EL (cell line): ENCODE measurements around the gene PLOD3.
"Not testable (repeated sequence)": the region's sequence is repeated elsewhere in the genome, so short reads cannot be mapped to it uniquely, and the experiment has no call there.

Source experiments
- DNase-seq: peaks from one replicate; pipeline ENCODE4 v3.0.0-alpha.2; 2016

The PLOD3 gene

DNA sequence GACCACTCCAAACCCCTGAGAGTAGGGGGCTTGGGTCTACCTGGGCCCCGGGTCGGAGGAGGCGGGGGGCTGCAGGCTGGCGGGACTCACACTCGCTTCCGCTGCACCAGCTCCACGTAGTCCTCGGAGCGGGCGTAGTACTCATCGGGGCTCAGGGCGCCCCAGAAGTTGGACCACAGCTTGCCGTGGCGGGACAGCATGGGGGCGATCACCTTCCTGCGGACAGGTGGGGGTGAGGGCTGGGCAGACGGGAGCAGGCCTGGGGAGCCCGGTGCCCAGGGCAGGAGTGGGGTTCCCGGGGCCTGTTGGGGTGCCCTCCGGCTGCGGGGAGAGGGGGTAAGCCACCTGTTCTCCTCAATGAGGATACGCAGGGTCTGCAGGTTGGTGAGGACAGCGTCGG, 5.9 kb downstream of the PLOD3 start:
- DNase-seq: no peak

GRCh38 chr7:101210143-101210542, 7.2 kb downstream of the PLOD3 start:
- no peak for DNase-seq

DNA sequence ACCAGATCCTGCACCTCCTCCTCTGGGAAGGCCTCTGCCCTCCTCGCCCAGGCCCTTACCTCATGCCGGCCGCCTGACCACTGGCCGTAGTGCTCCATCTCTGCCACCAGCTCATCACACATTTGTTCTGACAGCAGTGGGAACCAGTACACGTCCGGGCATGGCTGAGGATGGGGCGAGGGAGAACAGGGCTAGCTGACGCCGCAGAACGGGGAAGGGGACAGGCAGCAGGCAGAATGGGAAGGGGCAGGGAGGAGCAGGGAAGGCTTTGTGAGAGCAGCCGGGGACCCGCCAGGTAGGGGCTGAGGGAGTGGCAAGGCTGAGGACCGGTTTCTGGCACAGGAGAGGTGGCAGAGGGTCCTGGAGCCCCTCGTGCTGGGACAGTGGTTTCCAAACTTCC, 8.6 kb downstream of the PLOD3 start:
- no peak for DNase-seq

DNA sequence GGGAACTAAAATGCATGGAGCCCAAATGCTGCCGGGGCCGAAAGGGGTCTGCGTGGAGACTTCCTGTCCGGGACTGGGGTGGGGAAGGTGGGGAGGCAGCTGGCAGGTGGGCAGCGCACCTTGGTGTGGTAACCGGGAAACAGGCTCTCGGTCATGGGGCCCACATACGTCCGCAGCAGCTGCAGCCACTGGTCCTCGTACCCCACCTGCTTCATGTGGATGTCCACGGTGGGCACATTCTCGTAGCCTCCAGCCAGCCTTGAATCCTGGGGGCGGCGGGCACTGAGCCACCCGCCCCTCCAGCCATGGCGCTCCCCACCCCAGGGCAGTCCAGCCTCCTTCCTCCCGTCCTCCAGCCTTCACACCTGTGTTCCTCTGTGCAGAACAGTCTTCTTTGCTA, 9.9 kb downstream of the PLOD3 start:
- no peak for DNase-seq

GRCh38 chr7:101206665-101207042, 10.7 kb downstream of the PLOD3 start:
- no peak for DNase-seq

GRCh38 chr7:101205901-101206664, 11.3 kb downstream of the PLOD3 start:
- DNase-seq: no peak

GRCh38 chr7:101203740-101204738, 13.3 kb downstream of the PLOD3 start:
- not testable (repeated sequence) for DNase-seq

DNA sequence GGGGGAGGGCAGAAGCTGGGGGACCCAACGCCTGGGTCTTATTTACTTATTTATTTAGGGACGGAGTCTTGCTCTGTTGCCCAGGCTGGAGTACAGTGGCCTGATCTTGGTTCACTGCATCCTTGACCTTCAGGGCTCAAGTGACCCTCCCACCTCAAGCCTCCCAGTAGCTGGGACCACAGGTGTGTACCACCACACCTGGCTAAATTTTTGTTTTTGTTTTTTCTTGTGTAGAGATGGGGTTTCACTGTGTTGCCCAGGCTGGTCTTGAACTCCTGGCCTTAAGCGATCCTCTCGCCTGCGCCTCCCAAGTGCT, 14.8 kb downstream of the PLOD3 start:
- no peak for DNase-seq

DNA sequence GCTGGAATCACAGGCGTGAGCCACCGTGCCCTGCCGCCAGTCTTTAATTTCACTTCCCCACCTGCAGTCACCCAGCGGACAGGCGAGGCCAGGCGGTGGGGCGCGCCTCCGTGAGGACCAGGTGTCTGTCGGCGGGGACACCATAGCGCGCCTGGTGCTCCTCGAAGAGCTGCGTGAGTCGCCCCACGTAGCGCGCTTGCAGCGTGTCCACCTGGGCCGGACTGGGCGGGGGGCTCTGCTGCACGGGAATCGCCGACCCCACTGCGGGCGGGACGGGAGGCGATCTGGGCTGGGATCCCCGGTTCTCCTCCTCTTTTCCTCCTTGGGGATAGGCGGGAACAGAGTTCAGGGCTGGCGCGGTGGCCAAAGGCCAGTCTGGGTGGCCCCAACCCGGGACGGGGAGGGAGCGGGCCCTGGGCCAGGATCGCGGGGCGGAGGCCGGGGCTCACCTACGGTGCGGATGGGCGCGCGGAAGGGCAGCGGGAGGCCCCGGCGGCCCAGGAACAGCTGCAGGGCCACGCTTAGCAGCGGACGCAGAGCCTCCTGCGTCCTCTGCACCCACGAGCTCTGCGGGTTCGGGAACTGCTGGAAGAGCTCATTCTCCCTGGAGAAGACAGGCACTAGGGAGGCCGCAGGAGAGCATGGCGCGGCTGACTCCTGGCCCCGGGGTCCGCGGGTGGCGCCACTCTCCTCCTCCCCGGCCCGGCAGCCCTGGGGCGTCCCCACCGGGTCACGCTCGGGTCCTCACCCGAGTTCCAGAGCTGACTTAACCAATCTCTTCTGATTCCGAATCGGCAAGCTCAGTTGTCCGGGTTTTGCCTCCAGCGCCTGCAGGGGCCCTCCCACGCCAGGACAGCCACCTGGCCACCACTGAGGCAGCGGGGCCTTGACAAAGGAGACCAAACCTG, 15.4 kb downstream of the PLOD3 start:
- DNase-seq: no peak

GRCh38 chr7:101200862-101201599, 16.4 kb downstream of the PLOD3 start, which contains the start of gene MOGAT3:
TSS of gene MOGAT3 (minus strand) at chr7:101201036. CDS start at chr7:101200854, 182 bp downstream.
- no peak for DNase-seq

GRCh38 chr7:101200504-101200861, 16.9 kb downstream of the PLOD3 start:
- DNase-seq: no peak

GRCh38 chr7:101199522-101199921, 17.9 kb downstream of the PLOD3 start:
- not testable (repeated sequence) for DNase-seq

DNA sequence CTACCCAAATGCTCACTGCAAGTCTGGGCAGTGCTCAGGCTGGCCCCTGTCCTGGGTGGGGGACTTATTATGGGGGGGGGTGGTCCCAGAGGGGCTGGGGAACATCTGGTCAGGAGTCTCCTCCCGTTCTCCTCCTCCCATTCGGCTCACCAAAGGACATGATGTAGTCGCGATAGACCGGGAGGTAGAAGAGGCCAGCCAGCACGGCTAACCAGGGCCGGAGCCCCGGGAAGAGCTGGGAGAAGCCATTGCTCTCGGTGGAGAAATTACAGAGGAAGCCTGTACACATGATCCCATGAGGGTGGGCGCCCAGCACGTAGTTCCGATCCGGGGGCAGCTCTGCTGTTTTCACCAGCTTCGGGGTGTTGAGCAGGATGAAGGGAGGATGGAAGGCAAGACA, 18.9 kb downstream of the PLOD3 start:
- no peak for DNase-seq

DNA sequence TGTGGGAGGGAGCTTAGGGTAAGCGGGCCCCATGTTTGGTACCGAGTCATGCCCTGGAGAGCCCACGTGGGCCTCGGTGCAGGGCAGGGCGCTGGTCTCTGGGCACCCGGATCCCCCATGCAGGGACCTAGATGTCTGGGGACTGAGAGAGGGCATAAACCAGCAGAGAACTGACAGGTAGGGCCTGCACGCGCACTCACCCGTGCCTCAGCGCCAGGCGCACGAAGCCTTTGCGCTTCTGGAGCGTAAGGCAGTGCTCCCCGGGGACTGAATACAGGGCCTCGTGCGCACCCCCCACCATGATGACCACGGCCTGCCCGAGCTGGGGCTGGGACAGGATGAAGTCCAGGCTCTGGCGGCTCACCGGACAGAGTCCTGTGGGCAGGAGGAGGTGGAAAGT, 19.4 kb downstream of the PLOD3 start:
- DNase-seq: no peak

DNA sequence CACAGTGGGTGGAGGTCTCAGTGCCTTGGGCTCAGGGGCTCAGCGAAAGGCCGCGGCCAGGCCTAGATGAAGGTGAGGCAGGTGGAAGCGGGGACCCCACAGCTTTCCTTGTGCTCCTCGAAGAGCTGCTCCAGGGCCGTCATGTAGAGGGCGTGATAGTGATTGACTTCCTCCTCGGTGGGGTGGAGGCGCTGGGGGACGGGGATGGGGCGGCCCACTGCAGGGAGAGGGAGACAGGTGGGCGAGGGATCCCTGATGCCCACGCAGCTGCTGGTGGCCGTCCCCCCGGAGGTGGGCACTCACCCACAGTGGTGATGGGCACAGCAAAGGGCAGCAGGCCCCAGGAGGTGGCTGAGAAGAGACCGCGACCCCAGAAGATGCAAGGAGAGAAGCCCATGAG, 21.5 kb downstream of the PLOD3 start:
- DNase-seq: no peak

GRCh38 chr7:101189109-101189508, 28.3 kb downstream of the PLOD3 start:
- no peak for DNase-seq

DNA sequence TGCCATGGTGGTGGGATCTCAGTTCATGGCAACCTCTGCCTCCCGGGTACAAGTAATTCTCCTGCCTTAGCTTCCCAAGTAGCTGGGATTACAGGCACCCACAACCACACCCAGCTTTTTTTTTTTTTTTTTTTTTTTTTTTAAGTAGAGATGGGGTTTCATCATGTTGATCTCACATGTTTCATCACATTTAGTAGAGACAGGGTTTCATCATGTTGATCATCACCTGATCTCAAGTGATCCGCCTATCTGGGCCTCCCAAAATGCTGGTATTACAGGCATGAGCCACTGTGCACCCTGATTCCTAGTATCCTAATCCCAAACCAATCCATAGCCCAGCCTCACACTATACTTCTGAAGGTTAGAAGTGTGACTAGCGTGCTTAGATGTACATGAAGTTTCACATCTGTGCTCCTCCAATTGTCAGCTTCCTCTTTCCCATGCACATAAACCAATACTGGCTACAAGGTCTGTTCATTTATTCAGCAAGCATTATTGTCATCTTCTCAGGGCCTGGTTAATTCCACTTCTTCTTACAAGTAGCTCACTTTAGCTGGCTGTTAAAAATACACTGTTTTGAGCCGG, 30.4 kb downstream of the PLOD3 start:
- DNase-seq: no peak

DNA sequence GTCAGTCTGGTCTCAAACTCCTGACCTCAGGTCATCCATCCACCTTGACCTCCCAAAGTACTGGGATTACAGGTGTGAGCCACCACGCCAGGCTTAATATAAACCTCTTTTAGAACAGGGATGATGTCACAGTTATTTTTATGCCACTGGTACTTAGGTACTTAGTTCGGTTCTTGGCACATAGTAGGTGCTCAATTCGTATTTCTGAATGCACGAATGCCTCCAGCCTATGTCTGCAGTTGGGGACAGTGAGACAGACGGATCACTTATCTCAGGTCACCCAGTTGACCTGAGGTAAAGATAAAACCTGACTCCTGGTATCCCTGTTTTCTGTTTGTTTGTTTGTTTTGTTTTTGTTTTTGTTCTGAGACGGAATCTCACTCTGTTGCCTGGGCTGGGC, 31.2 kb downstream of the PLOD3 start:
- DNase-seq: no peak

- peak; percentile 73 for DNase-seq
These were observed 32.0 kb downstream of the PLOD3 start for GRCh38 chr7:101185258-101185839.

- no peak for DNase-seq
These were observed 37.1 kb downstream of the PLOD3 start, which contains the start of gene NAT16 for GRCh38 chr7:101180130-101180755. TSS of gene NAT16 (minus strand) at chr7:101180293. CDS start at chr7:101174807, 5,486 bp downstream.

DNA sequence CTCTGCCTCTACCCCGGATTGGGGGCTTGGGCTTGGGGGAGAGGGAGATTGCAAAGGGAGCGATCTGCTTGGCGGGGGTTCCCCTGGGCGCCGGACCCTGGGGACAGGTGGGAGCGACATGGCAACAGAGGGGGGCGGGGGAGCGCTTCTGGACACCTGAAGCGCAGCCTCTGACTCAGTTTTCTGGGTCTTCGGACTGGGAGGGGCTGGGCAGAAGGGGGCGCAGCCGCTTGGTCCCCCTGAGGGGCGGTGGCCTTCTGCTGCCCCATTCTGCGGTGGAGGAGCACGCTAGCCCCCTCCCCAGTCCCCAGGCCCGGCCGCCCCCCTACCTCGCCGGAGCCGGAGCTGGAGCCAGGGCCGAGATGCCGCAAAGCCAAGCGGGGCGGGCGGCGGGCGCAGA, 37.7 kb downstream of the PLOD3 start:
- no peak for DNase-seq
